Gastrocnemius medialis (tissue), 4 donors: ENCODE data around the gene TRAPPC5. TPM values are rescaled to one million over a fixed set of nuclear protein-coding genes. Genes with fewer than 3 reads are reported as not detected.

Source experiments
- ATAC-seq, 2 donors: fragments of 150-250 bp; one replicate each; pipeline ENCODE4 v1.9.1; 2016
- DNase-seq, 2 donors: peaks; one replicate each; pipeline ENCODE4 v3.0.0-alpha.2; 2019
- H3K27ac ChIP-seq, 4 donors: fragments of 200-600 bp; sonication (generic); 1 replicate in 1 of 4; 2 replicates in 3 of 4; pipeline ENCODE4 v1.5.1; 2016 to 2018; ENCODE audit warnings: mild to moderate bottlenecking in 2 of 4, moderate library complexity in 1 of 4
- H3K27me3 ChIP-seq, 3 donors: fragments of 200-600 bp; sonication (generic) in 2 of 3; 1 replicate in 1 of 3; 2 replicates in 2 of 3; pipeline versions ENCODE4 v1.5.1 to v1.6.0; 2016 to 2019; ENCODE audit warnings: mild to moderate bottlenecking in 1 of 3, moderate library complexity in 1 of 3
- H3K36me3 ChIP-seq, 2 donors: fragments of 200-600 bp; sonication (generic) in 1 of 2; one replicate each; pipeline ENCODE4 v1.5.1; 2017 to 2018
- H3K4me1 ChIP-seq, 2 donors: fragments of 200-600 bp; sonication (generic) in 1 of 2; one replicate each; pipeline ENCODE4 v1.5.1; 2016 to 2017; ENCODE audit warnings: mild to moderate bottlenecking in 2 of 2
- H3K4me3 ChIP-seq, 4 donors: fragments of 200-600 bp; sonication (generic) in 3 of 4; 1 replicate in 1 of 4; 2 replicates in 3 of 4; pipeline ENCODE4 v1.5.1; 2016 to 2019; ENCODE audit warnings: mild to moderate bottlenecking in 2 of 4
- H3K9me3 ChIP-seq, 3 donors: fragments of 200-600 bp; sonication (generic) in 2 of 3; 1 replicate in 1 of 3; 2 replicates in 2 of 3; pipeline ENCODE4 v1.5.1; 2016 to 2019
- CTCF ChIP-seq, 5 experiments: fragments of 450-650 bp in 3 of 5; fragments of 200-600 bp in 2 of 5; sonication (generic) in 2 of 5; IDR thresholded peaks in 4 of 5; conservative IDR thresholded peaks in 1 of 5; 1 replicate in 4 of 5; 2 replicates in 1 of 5; pipeline ENCODE4 v1.5.1; 2016 to 2019; ENCODE audit warnings: antibody characterized with exemption in 5 of 5, mild to moderate bottlenecking in 3 of 5, moderate library complexity in 3 of 5
- POLR2A ChIP-seq, 2 donors: fragments of 450-650 bp; IDR thresholded peaks; one replicate each; pipeline ENCODE4 v1.6.1; 2017; ENCODE audit warnings: antibody characterized with exemption in 2 of 2, mild to moderate bottlenecking in 2 of 2, moderate library complexity in 2 of 2
- in situ Hi-C, 4 donors: fragments of 200-750 bp; cut with MboI; loops; one replicate each; pipeline versions ENCODE4 v1.15.0 to v1.8.0; 2017; ENCODE audit warnings: low sequenced_read_pairs in 4 of 4
- intact Hi-C: fragments of 100-400 bp; cut with DNase I; formaldehyde crosslinking; loops from one replicate; pipeline ENCODE4 v1.15.1; 2023; ENCODE audit warnings: low total_unique reads
- total RNA-seq, 4 donors: library from RNA; depleted of rRNA; stranded (reverse); fragments of >200 nt; gene quantifications; one replicate each; pipeline versions ENCODE4 v1.1.0 to v1.2.3, GENCODE V29; 2016

Gene TRAPPC5
- total RNA-seq, 4 donors from 2014 or later: 109 to 146 (median 126) TPM

GRCh38 chr19:7736148-7736547, 55.5 kb downstream of the TRAPPC5 start:
- no peaks in the 10 kb centered on the region for H3K36me3 ChIP-seq
- intact Hi-C loops (no loop called here), in situ Hi-C loops (no loop called here)
- no peak overlapping the region for H3K4me3 ChIP-seq
- no peak for TF ChIP-seq POLR2A (IDR thresholded peaks at IDR 0.05)
- no peaks in the 10 kb centered on the region for H3K4me1 ChIP-seq
- DNase-seq (no peak), ATAC-seq (no peak)
- no peak overlapping the region for H3K27ac ChIP-seq
- no peaks in the 10 kb centered on the region for H3K9me3 ChIP-seq
- H3K27me3 ChIP-seq: peaks cover under 1 to 11% (median 11%) of the 10 kb centered on the region in 3 donors

GRCh38 chr19:7737215-7737614, 56.6 kb downstream of the TRAPPC5 start:
- Histone ChIP-seq H3K36me3 (no peaks in the 10 kb centered on the region), H3K4me3 (no peak overlapping the region), H3K4me1 (no peaks in the 10 kb centered on the region), H3K27me3 (peaks cover 0 to 2% (median 2%) of the 10 kb centered on the region in 3 donors), H3K27ac (no peak overlapping the region), H3K9me3 (no peaks in the 10 kb centered on the region)
- TF ChIP-seq POLR2A (IDR thresholded peaks at IDR 0.05) (no peak), CTCF (IDR thresholded peaks at IDR 0.05 in 4 of 5, conservative IDR thresholded peaks at IDR 0.05 in 1 of 5) (no peak)
- in situ Hi-C loops: no loop called here
- intact Hi-C loops: no loop called here
- no peak for ATAC-seq
- DNase-seq: no peak

Other genes with a start within 250 kb of the TRAPPC5 start
- gene PEX11G, start 191.8 kb upstream of the TRAPPC5 start, total RNA-seq: 1 to 10 TPM in 2 of 4 donors, under 1 TPM in 1, not detected in 1; 0.51 to 1.4 (median 1.1) TPM
- 100 to 1,000 TPM in 2 of 4 donors, 10 to 100 TPM in 2; 69.8 to 139 (median 116) TPM for gene ZNF358, start 164.7 kb upstream of the TRAPPC5 start, total RNA-seq
- gene MCOLN1, start 158.2 kb upstream of the TRAPPC5 start, total RNA-seq: 10 to 100 TPM in 3 of 4 donors, 1 to 10 TPM in 1; 9.2 to 13.6 (median 11.5) TPM
- gene PNPLA6, start 145.1 kb upstream of the TRAPPC5 start, total RNA-seq: 100 to 1,000 TPM in 1 of 4 donors, 10 to 100 TPM in 3; 61.4 to 101 (median 75.1) TPM
- under 1 TPM in 2 of 4 donors, not detected in 2; 0.15 to 0.16 TPM for gene CAMSAP3, start 85.0 kb upstream of the TRAPPC5 start, total RNA-seq
- gene XAB2, start 51.3 kb upstream of the TRAPPC5 start, total RNA-seq: 10 to 100 TPM; 29.6 to 51.2 (median 31.1) TPM
- 10 to 100 TPM in 3 of 4 donors, 1 to 10 TPM in 1; 9.5 to 15.1 (median 12.9) TPM for gene PET100, start 51.0 kb upstream of the TRAPPC5 start, total RNA-seq
- not detected for gene PCP2, start 47.1 kb upstream of the TRAPPC5 start, total RNA-seq
- gene STXBP2, start 43.7 kb upstream of the TRAPPC5 start, total RNA-seq: 1 to 10 TPM in 3 of 4 donors, under 1 TPM in 1; 0.87 to 3.7 (median 2.8) TPM
- 1 to 10 TPM in 1 of 4 donors, not detected in 3; 1.2 TPM for gene RETN, start 11.8 kb upstream of the TRAPPC5 start, total RNA-seq
- 1 to 10 TPM in 1 of 4 donors, under 1 TPM in 1, not detected in 2; 0.16 to 1.2 TPM for gene MCEMP1, start 3.7 kb upstream of the TRAPPC5 start, total RNA-seq
- gene FCER2, start 21.3 kb downstream of the TRAPPC5 start, total RNA-seq: not detected
- gene CLEC4G, start 51.3 kb downstream of the TRAPPC5 start, total RNA-seq: under 1 TPM in 1 of 4 donors, not detected in 3; 0.86 TPM
- 1 to 10 TPM in 3 of 4 donors, under 1 TPM in 1; 0.56 to 1.3 (median 1.0) TPM for gene CD209, start 66.7 kb downstream of the TRAPPC5 start, total RNA-seq
- gene CLEC4M, start 82.4 kb downstream of the TRAPPC5 start, total RNA-seq: not detected
- 10 to 100 TPM; 17.5 to 24.6 (median 20.4) TPM for gene EVI5L, start 149.4 kb downstream of the TRAPPC5 start, total RNA-seq
- not detected for gene PRR36, start 193.6 kb downstream of the TRAPPC5 start, total RNA-seq
- gene LRRC8E, start 207.7 kb downstream of the TRAPPC5 start, total RNA-seq: 1 to 10 TPM in 1 of 4 donors, not detected in 3; 2.1 TPM
- gene MAP2K7, start 223.0 kb downstream of the TRAPPC5 start, total RNA-seq: 10 to 100 TPM; 17.7 to 41.7 (median 32.9) TPM
- 1 to 10 TPM in 2 of 4 donors, under 1 TPM in 1, not detected in 1; 0.62 to 2.6 (median 1.5) TPM for gene TGFBR3L, start 234.0 kb downstream of the TRAPPC5 start, total RNA-seq
- gene SNAPC2, start 239.5 kb downstream of the TRAPPC5 start, total RNA-seq: 10 to 100 TPM in 1 of 4 donors, 1 to 10 TPM in 3; 4.6 to 10.9 (median 7.1) TPM
- gene CTXN1, start 245.3 kb downstream of the TRAPPC5 start, total RNA-seq: not detected